HUES64 (cell line): ENCODE results near the gene CNP.

Experiments
- H3K27ac ChIP-seq: 2 replicates; pipeline ENCODE4 v1.7.0; 2013; ENCODE audit warnings: low read depth, low read length, inconsistent platforms
- H3K27me3 ChIP-seq: 2 replicates; pipeline ENCODE4 v1.6.1; 2013; ENCODE audit warnings: mild to moderate bottlenecking, low read length; ENCODE audit not compliant: insufficient read depth
- H3K36me3 ChIP-seq: 2 replicates; pipeline ENCODE4 v1.6.1; 2013; ENCODE audit warnings: mild to moderate bottlenecking, low read length; ENCODE audit not compliant: insufficient read depth
- H3K4me1 ChIP-seq: 2 replicates; pipeline ENCODE4 v1.6.1; 2013; ENCODE audit warnings: mild to moderate bottlenecking, low read length, moderate library complexity; ENCODE audit not compliant: insufficient read depth
- H3K4me3 ChIP-seq: 2 replicates; pipeline ENCODE4 v1.5.1; 2013; ENCODE audit warnings: mild to moderate bottlenecking, low read length, moderate library complexity
- H3K9ac ChIP-seq: 2 replicates; pipeline ENCODE4 v1.6.1; 2013; ENCODE audit warnings: mild to moderate bottlenecking, low read depth, low read length
- H3K9me3 ChIP-seq: 2 replicates; pipeline ENCODE4 v1.6.1; 2013; ENCODE audit warnings: low read depth, low read length; ENCODE audit not compliant: insufficient read depth
- WGBS: fragments of 150-250, 120-280 bp; methylation state at CpG from one replicate; pipeline ENCODE4 v1.1.7; 2013; ENCODE audit warnings: missing lambda C conversion rate; 5-methylcytosine and 5-hydroxymethylcytosine counted together

Gene CNP

DNA sequence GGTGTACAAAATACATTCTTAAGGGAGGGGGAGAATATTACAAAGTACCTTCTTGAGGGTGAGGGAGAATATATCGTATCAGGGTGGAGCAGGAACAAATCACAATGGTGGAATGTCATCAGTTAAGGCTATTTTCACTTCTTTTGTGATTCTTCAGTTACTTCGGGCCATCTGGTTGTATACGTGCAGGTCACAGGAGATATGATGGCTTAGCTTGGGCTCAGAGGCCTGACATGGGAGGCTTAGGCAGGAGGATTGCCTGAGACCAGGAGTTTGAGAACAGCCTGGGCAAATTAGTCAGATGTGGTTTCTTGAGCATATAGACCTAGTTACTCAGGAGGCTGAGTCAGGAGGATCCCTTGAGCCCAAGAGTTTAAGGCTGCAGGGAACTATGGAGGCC is 23.1 kb upstream of the CNP start:
- H3K36me3 ChIP-seq, result 0 out of 2 replicates have a peak, but pooled peaks cover under 1% of the 10 kb centered on the region
- 95% methylated on average over 3 of the region's 3 CpGs for WGBS

GRCh38 chr17:41944943-41945342 is 21.7 kb upstream of the CNP start:
- H3K4me3 ChIP-seq, result no peak overlapping the region
- H3K27ac ChIP-seq, result no peak overlapping the region
- no peaks in the 10 kb centered on the region for H3K4me1 ChIP-seq
- H3K27me3 ChIP-seq, result no peaks in the 10 kb centered on the region
- H3K36me3 ChIP-seq, result no peaks in the 10 kb centered on the region
- no peak overlapping the region for H3K9ac ChIP-seq
- 87% methylated on average over 3 of the region's 3 CpGs for WGBS
- H3K9me3 ChIP-seq, result no peaks in the 10 kb centered on the region

More for the DNA sequence above, 23.1 kb upstream of the CNP start:
- Histone ChIP-seq H3K9ac (no peak overlapping the region), H3K27ac (no peak overlapping the region), H3K27me3 (no peaks in the 10 kb centered on the region), H3K4me1 (no peaks in the 10 kb centered on the region), H3K4me3 (no peak overlapping the region), H3K9me3 (no peaks in the 10 kb centered on the region)

GRCh38 chr17:41948762-41949460 is 17.7 kb upstream of the CNP start:
- WGBS, result 86% methylated on average over 11 of the region's 11 CpGs
- Histone ChIP-seq H3K4me1 (no peaks in the 10 kb centered on the region), H3K9ac (no peak overlapping the region), H3K36me3 (no peaks in the 10 kb centered on the region), H3K4me3 (no peak overlapping the region), H3K27me3 (no peaks in the 10 kb centered on the region), H3K27ac (no peak overlapping the region), H3K9me3 (no peaks in the 10 kb centered on the region)

GRCh38 chr17:41956522-41956921 is 10.1 kb upstream of the CNP start:
- no peaks in the 10 kb centered on the region for H3K36me3 ChIP-seq
- H3K27me3 ChIP-seq, result no peaks in the 10 kb centered on the region
- no peak overlapping the region for H3K9ac ChIP-seq
- H3K9me3 ChIP-seq, result no peaks in the 10 kb centered on the region
- H3K27ac ChIP-seq, result no peak overlapping the region
- 100% methylated on average over 6 of the region's 6 CpGs for WGBS
- H3K4me3 ChIP-seq, result no peak overlapping the region
- H3K4me1 ChIP-seq, result peaks cover 19% of the 10 kb centered on the region; the same call in 1 of the 2 replicates

DNA sequence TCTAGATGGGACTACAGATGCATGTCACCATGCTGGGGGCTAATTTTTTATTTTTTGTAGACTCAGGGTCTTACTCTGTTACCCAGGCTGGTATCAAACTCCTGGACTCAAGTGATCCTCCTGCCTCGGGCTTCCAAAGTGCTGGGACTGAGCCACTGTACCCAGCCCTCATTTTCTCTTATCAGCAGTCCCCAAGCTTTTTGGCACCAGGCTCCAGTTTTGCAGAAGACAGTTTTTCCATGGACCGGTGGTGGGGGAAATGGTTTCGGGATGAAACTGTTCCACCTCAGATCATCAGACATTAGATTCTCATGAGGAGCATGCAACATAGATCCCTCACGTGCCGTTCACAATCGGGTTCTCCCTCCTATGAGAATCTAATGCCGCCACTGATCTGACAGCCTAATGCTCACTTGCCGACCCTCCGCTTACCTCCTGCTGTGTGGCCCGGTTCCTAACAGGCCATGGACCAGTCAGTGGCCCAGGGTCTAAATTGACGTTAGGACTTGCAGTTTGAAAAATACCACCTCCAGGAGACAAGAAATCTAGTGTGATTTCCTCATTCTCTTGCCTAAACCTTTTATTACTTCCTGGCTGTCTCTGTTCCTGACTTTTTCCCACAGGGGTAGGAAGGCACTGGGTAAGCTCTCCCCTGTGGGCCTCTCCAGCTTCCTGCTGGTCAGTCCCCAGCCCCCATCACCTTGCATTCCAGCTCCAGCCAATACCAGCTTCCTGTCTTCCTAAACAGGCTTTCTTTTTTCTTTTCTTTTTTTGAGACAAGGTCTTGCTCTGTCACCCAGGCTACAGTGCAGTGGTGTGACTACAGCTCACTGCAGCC is 9.3 kb upstream of the CNP start:
- no peaks in the 10 kb centered on the region for H3K27me3 ChIP-seq
- H3K4me3 ChIP-seq, result peak overlapping the region; percentile 8; the same call in 1 of the 2 replicates
- H3K9me3 ChIP-seq, result no peaks in the 10 kb centered on the region
- no peak overlapping the region for H3K9ac ChIP-seq
- no peak overlapping the region; the same call in 1 of the 2 replicates for H3K27ac ChIP-seq
- no peaks in the 10 kb centered on the region for H3K36me3 ChIP-seq
- peaks cover 19% of the 10 kb centered on the region; the same call in 1 of the 2 replicates for H3K4me1 ChIP-seq
- 58% methylated on average over 11 of the region's 11 CpGs for WGBS

- Histone ChIP-seq H3K27me3 (no peaks in the 10 kb centered on the region), H3K4me3 (no peak overlapping the region), H3K27ac (no peak overlapping the region; the same call in 1 of the 2 replicates), H3K4me1 (peaks cover 19% of the 10 kb centered on the region; the same call in 1 of the 2 replicates), H3K36me3 (no peaks in the 10 kb centered on the region), H3K9me3 (no peaks in the 10 kb centered on the region), H3K9ac (no peak overlapping the region)
- 90% methylated on average over 6 of the region's 6 CpGs for WGBS
These were observed 8.6 kb upstream of the CNP start for GRCh38 chr17:41957869-41958439.

GRCh38 chr17:41959030-41959335 is 7.6 kb upstream of the CNP start:
- peak overlapping the region; percentile 11; the same call in 1 of the 2 replicates for H3K9ac ChIP-seq
- no peaks in the 10 kb centered on the region for H3K9me3 ChIP-seq
- no peak overlapping the region for H3K4me3 ChIP-seq
- peaks cover 19% of the 10 kb centered on the region; the same call in 1 of the 2 replicates for H3K4me1 ChIP-seq
- WGBS, result 54% methylated on average over 2 of the region's 2 CpGs
- no peaks in the 10 kb centered on the region for H3K27me3 ChIP-seq
- H3K36me3 ChIP-seq, result no peaks in the 10 kb centered on the region
- H3K27ac ChIP-seq, result no peak overlapping the region

- peaks cover 19% of the 10 kb centered on the region; the same call in 1 of the 2 replicates for H3K4me1 ChIP-seq
- peak overlapping the region; percentile 11; the same call in 1 of the 2 replicates for H3K9ac ChIP-seq
- no peaks in the 10 kb centered on the region for H3K9me3 ChIP-seq
- no peak overlapping the region; the same call in 1 of the 2 replicates for H3K27ac ChIP-seq
- H3K36me3 ChIP-seq, result no peaks in the 10 kb centered on the region
- WGBS, result 45% methylated on average over 17 of the region's 17 CpGs
- no peaks in the 10 kb centered on the region for H3K27me3 ChIP-seq
- H3K4me3 ChIP-seq, result no peak overlapping the region
These were observed 7.1 kb upstream of the CNP start for GRCh38 chr17:41959336-41960095.

- H3K4me1 ChIP-seq, result peaks cover 23% of the 10 kb centered on the region
- no peak overlapping the region for H3K4me3 ChIP-seq
- H3K9me3 ChIP-seq, result no peaks in the 10 kb centered on the region
- H3K9ac ChIP-seq, result no peak overlapping the region
- H3K36me3 ChIP-seq, result no peaks in the 10 kb centered on the region
- no peaks in the 10 kb centered on the region for H3K27me3 ChIP-seq
- no peak overlapping the region for H3K27ac ChIP-seq
- 90% methylated on average over 5 of the region's 5 CpGs for WGBS
These were observed 4.5 kb upstream of the CNP start for GRCh38 chr17:41962111-41962510.

GRCh38 chr17:41962768-41963434 is 3.7 kb upstream of the CNP start:
- 30% methylated on average over 8 of the region's 9 CpGs for WGBS
- Histone ChIP-seq H3K9me3 (no peaks in the 10 kb centered on the region), H3K27ac (no peak overlapping the region; the same call in 1 of the 2 replicates), H3K9ac (no peak overlapping the region), H3K4me3 (no peak overlapping the region), H3K4me1 (peaks cover 16% of the 10 kb centered on the region), H3K27me3 (no peaks in the 10 kb centered on the region), H3K36me3 (no peaks in the 10 kb centered on the region)
